Psoas muscle (tissue), 8 donors: ENCODE results near the gene CMTM7. TPM values are rescaled to one million over a fixed set of nuclear protein-coding genes. Genes with fewer than 3 reads are reported as not detected.
A peak's percentile ranks its signal among the peaks of the same experiment; 100 is the strongest.

Experiments used
- ATAC-seq, 4 donors: fragments of 200-7000 bp; cut with Tn5 transposase; one replicate each; pipeline ENCODE4 v1.9.1; 2020; ENCODE audit warnings: moderate library complexity in 3 of 4, mild to moderate bottlenecking in 2 of 4
- DNase-seq, 2 donors: peaks; one replicate each; pipeline ENCODE4 v3.0.0-alpha.2; 2020
- H3K27ac ChIP-seq: fragments of 200-600 bp; one replicate; pipeline ENCODE4 v1.8.0; 2022
- H3K27me3 ChIP-seq, 3 donors: fragments of 200-600 bp in 1 of 3; one replicate each; pipeline versions ENCODE4 v1.6.1 to v1.8.0; 2013 to 2022; ENCODE audit warnings: low read length in 2 of 3, mild to moderate bottlenecking in 2 of 3, moderate library complexity in 1 of 3; ENCODE audit not compliant: insufficient read depth in 3 of 3
- H3K36me3 ChIP-seq, 2 donors: fragments of 200-600 bp in 1 of 2; one replicate each; pipeline versions ENCODE4 v1.6.1 to v1.8.0; 2013 to 2022; ENCODE audit warnings: low read depth in 1 of 2, mild to moderate bottlenecking in 1 of 2, moderate library complexity in 1 of 2; ENCODE audit not compliant: insufficient read depth in 1 of 2
- H3K4me1 ChIP-seq: fragments of 200-600 bp; one replicate; pipeline ENCODE4 v1.8.0; 2022
- H3K4me3 ChIP-seq: fragments of 200-600 bp; one replicate; pipeline ENCODE4 v1.8.0; 2022; ENCODE audit warnings: mild to moderate bottlenecking
- H3K9me3 ChIP-seq: fragments of 200-600 bp; one replicate; pipeline ENCODE4 v1.8.0; 2022
- CTCF ChIP-seq: fragments of 200-600 bp; IDR thresholded peaks from one replicate; pipeline ENCODE4 v1.8.0; 2022; ENCODE audit warnings: antibody characterized with exemption
- WGBS, 3 donors: extraction: QIAGEN DNeasy Blood & Tissue Kit; methylation state at CpG; one replicate each; pipeline versions ENCODE4 v1.1.6 to v1.1.7; 2013; 5-methylcytosine and 5-hydroxymethylcytosine counted together
- intact Hi-C, 2 donors: fragments of 100-400 bp; cut with DNase I; formaldehyde crosslinking; loops; one replicate each; pipeline versions ENCODE4 v1.11.0 to v1.14.2; 2022
- long read RNA-seq, 2 donors: library from polyadenylated mRNA; unstranded; transcript quantifications; one replicate each; pipeline ENCODE4 v2.0.0, GENCODE V29; 2021
- polyA plus RNA-seq, 3 donors: library from polyadenylated mRNA; stranded (reverse); fragments of 200-250 nt; gene quantifications; one replicate each; pipeline ENCODE4 v1.2.3, GENCODE V29; 2013
- total RNA-seq, 4 donors: library from RNA; stranded (reverse); fragmentation: NEBNext Ultra II Directional in 2 of 4; extraction: Animal tissue kit (Norgen Biotek cat#: 25700) in 2 of 4; gene quantifications; one replicate each; pipeline versions ENCODE4 v1.2.1 to v1.2.4, GENCODE V29; 2021 to 2023
- donor health status: healthy with polysubstance abuse.
- donor health status: DM: no; HTN: no; CAD: no; lungs with moderate emphysema.
- donor health status: Bipolar disorder and iron deficiency.
- donor health status: healthy.
- donor health status: DM: yes; HTN: yes; CAD: no.
- donor health status: DM: no; HTN: no; CAD: no.
- donor health status: DM: no; HTN: no; CAD: no.
- donor health status: DM: yes; HTN: yes; CAD: no.

Gene CMTM7, protein sequence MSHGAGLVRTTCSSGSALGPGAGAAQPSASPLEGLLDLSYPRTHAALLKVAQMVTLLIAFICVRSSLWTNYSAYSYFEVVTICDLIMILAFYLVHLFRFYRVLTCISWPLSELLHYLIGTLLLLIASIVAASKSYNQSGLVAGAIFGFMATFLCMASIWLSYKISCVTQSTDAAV
- 10 to 100 TPM in 1 of 4 donors, 1 to 10 TPM in 3; 2.6 to 18.5 (median 6.1) TPM for total RNA-seq
- 1 to 10 TPM in 2 of 3 donors, under 1 TPM in 1; 0.65 to 2.6 (median 1.9) TPM for polyA plus RNA-seq
- long read RNA-seq, donor 1, partial matches to known transcripts, result 0 of 3 reads
- long read RNA-seq, donor 1, other reads (novel, unspliced or antisense), result 1 of 3 reads
- long read RNA-seq, donor 2, partial matches to known transcripts, result 1 of 7 reads
- long read RNA-seq, donor 2, other reads (novel, unspliced or antisense), result 3 of 7 reads

- Histone ChIP-seq H3K9me3 (no peaks in the 10 kb centered on the region), H3K27ac (peak within 1 kb of the TSS; percentile 67), H3K4me1 (no peaks in the 10 kb centered on the region), H3K36me3 (no peaks in the 10 kb centered on the region), H3K4me3 (peak within 1 kb of the TSS; percentile 83), H3K27me3 (no peaks in the 10 kb centered on the region)
- ATAC-seq, result peak; percentile 80 to 88 (median 86)
- no peak for TF ChIP-seq CTCF
- intact Hi-C loops, result loop anchor here in 1 of 2 donors (5.0 kb wide), 1 partner anchor 75 kb away; no protein-coding TSS in a partner anchor
- WGBS, 3 donors, result 1 to 2% (median 1%) methylated on average over 89 to 107 of the region's 107 CpGs
- peak; percentile 71 to 79 for DNase-seq
Measured at GRCh38 chr3:32391643-32392535, at the start of gene CMTM7. Gene CMTM7 (plus strand): TSS chr3:32391853. CDS start chr3:32391907, 54 bp downstream.

DNA sequence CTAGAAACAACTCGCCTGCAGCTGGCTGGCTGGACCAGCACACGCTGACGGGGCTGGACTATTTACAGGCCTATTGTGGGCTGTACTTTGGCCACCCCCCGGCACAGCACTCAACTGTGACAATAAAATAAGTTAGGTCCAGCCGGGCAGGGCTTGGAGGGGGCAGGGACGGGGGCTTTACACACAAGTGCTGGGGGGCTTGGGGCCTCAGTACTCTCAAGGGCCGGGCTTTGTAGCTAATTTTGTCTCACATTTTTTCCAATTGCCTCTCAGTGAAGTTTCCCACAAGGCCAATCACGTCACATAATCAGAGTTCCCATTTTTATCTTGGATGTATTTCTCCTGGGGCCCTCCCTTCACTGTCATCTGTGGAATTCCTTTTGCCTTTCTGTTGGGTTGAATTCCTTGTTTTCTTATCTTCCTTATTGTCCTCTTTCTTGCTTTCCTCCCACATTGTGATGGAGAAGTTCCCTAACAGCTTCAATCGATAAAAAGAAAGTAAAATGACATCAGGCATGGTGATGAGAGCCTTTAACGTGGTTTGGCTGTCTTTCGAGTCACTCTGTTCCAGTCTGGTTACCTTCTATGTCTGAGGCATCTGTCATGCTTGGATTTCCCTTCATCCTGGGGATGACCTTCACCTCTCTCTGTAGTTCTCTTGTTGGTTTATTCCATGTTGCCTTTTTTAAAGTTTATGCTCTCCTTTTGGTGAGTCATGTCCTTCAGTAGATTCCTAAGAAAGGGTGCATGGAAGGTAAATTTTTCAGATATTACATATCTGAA, 44.1 kb upstream of the CMTM7 start:
- peak in 1 of 2 donors; percentile 55 for DNase-seq
- whole genome bisulfite sequencing, 3 donors, result 45 to 57% (median 47%) methylated on average over 11 of the region's 11 CpGs
- intact Hi-C loops, result loop anchor here in 1 of 2 donors (10.0 kb wide), 1 partner anchor 173 kb away; no protein-coding TSS in a partner anchor
- Histone ChIP-seq H3K9me3 (no peaks in the 10 kb centered on the region), H3K4me1 (no peaks in the 10 kb centered on the region), H3K4me3 (peak overlapping the region; percentile 7), H3K27ac (peak overlapping the region; percentile 41), H3K27me3 (no peaks in the 10 kb centered on the region), H3K36me3 (no peaks in the 10 kb centered on the region)
- ATAC-seq, result no peak
- no peak for TF ChIP-seq CTCF

GRCh38 chr3:32349184-32349583, 42.5 kb upstream of the CMTM7 start:
- intact Hi-C loops, result loop anchor here in 1 of 2 donors (10.0 kb wide), 1 partner anchor 174 kb away; no protein-coding TSS in a partner anchor

More at GRCh38 chr3:32349184-32349583, 42.5 kb upstream of the CMTM7 start:
- WGBS, 3 donors, result 74 to 99% (median 97%) methylated on average over 2 of the region's 2 CpGs
- H3K4me1 ChIP-seq, result no peaks in the 10 kb centered on the region
- ATAC-seq, result no peak
- H3K27me3 ChIP-seq, result no peaks in the 10 kb centered on the region
- no peaks in the 10 kb centered on the region for H3K36me3 ChIP-seq
- no peak overlapping the region for H3K27ac ChIP-seq
- H3K9me3 ChIP-seq, result no peaks in the 10 kb centered on the region
- no peak for TF ChIP-seq CTCF
- DNase-seq, result no peak
- no peak overlapping the region for H3K4me3 ChIP-seq
